IPS-20b (cell line): Measurements from ENCODE around the gene FLT3.

ENCODE experiments used
- H3K27ac ChIP-seq: one replicate; pipeline ENCODE4 v1.5.1; 2013; ENCODE audit warnings: low read length
- H3K27me3 ChIP-seq: 2 replicates; pipeline ENCODE4 v1.6.1; 2013; ENCODE audit warnings: mild to moderate bottlenecking, low read length, inconsistent platforms; ENCODE audit not compliant: insufficient read depth
- H3K36me3 ChIP-seq: 2 replicates; pipeline ENCODE4 v1.6.1; 2013; ENCODE audit warnings: low read depth, mild to moderate bottlenecking, inconsistent platforms, low read length, moderate library complexity; ENCODE audit not compliant: insufficient read depth
- H3K4me1 ChIP-seq: 2 replicates; pipeline ENCODE4 v1.6.1; 2013; ENCODE audit warnings: mild to moderate bottlenecking, control low read depth, inconsistent platforms, low read length, moderate library complexity; ENCODE audit not compliant: insufficient read depth
- H3K4me3 ChIP-seq: 2 replicates; pipeline ENCODE4 v1.5.1; 2013; ENCODE audit warnings: mild to moderate bottlenecking, low read length, inconsistent platforms
- H3K9ac ChIP-seq: 2 replicates; pipeline ENCODE4 v1.6.1; 2013; ENCODE audit warnings: low read depth, mild to moderate bottlenecking, inconsistent platforms, low read length, moderate library complexity
- H3K9me3 ChIP-seq: 2 replicates; pipeline ENCODE4 v1.6.1; 2013; ENCODE audit warnings: mild to moderate bottlenecking, low read depth, low read length, inconsistent platforms; ENCODE audit not compliant: insufficient read depth

The FLT3 gene

GRCh38 chr13:28055357-28055756 lies 45.0 kb downstream of the FLT3 start:
- H3K27me3 ChIP-seq, result no peaks in the 10 kb centered on the region
- no peaks in the 10 kb centered on the region for H3K9me3 ChIP-seq
- H3K36me3 ChIP-seq, result no peaks in the 10 kb centered on the region
- H3K9ac ChIP-seq, result no peak overlapping the region
- H3K4me1 ChIP-seq, result peaks cover 15% of the 10 kb centered on the region; the same call in 1 of the 2 replicates
- no peak overlapping the region for H3K4me3 ChIP-seq
- no peak overlapping the region for H3K27ac ChIP-seq

- H3K27ac ChIP-seq, result no peak overlapping the region
- peaks cover 26% of the 10 kb centered on the region; the same call in 1 of the 2 replicates for H3K4me1 ChIP-seq
- H3K9ac ChIP-seq, result no peak overlapping the region
- no peaks in the 10 kb centered on the region for H3K36me3 ChIP-seq
- no peak overlapping the region for H3K4me3 ChIP-seq
- no peaks in the 10 kb centered on the region for H3K27me3 ChIP-seq
- no peaks in the 10 kb centered on the region for H3K9me3 ChIP-seq
These were observed 47.4 kb downstream of the FLT3 start for GRCh38 chr13:28052945-28053344.

GRCh38 chr13:28049880-28050875 lies 50.2 kb downstream of the FLT3 start:
- H3K9ac ChIP-seq, result 0 out of 2 replicates have a peak overlapping the region, but pooled peaks have one; percentile 10
- peak overlapping the region; percentile 31 for H3K4me3 ChIP-seq
- peaks cover 16% of the 10 kb centered on the region; the same call in 1 of the 2 replicates for H3K4me1 ChIP-seq

GRCh38 chr13:28049215-28049614 lies 51.2 kb downstream of the FLT3 start:
- H3K9me3 ChIP-seq, result no peaks in the 10 kb centered on the region
- H3K36me3 ChIP-seq, result no peaks in the 10 kb centered on the region
- no peak overlapping the region for H3K4me3 ChIP-seq
- H3K9ac ChIP-seq, result no peak overlapping the region
- H3K27me3 ChIP-seq, result no peaks in the 10 kb centered on the region
- no peak overlapping the region for H3K27ac ChIP-seq
- peaks cover 16% of the 10 kb centered on the region; the same call in 1 of the 2 replicates for H3K4me1 ChIP-seq

More at GRCh38 chr13:28049880-28050875, 50.2 kb downstream of the FLT3 start:
- H3K36me3 ChIP-seq, result no peaks in the 10 kb centered on the region
- no peaks in the 10 kb centered on the region for H3K27me3 ChIP-seq
- no peaks in the 10 kb centered on the region for H3K9me3 ChIP-seq
- no peak overlapping the region for H3K27ac ChIP-seq

- Histone ChIP-seq H3K9ac (no peak overlapping the region), H3K4me3 (no peak overlapping the region), H3K4me1 (peaks cover 16% of the 10 kb centered on the region; the same call in 1 of the 2 replicates), H3K9me3 (no peaks in the 10 kb centered on the region), H3K36me3 (no peaks in the 10 kb centered on the region), H3K27me3 (no peaks in the 10 kb centered on the region), H3K27ac (no peak overlapping the region)
These were observed 51.6 kb downstream of the FLT3 start for GRCh38 chr13:28048768-28049167.

- Histone ChIP-seq H3K27me3 (no peaks in the 10 kb centered on the region), H3K27ac (no peak overlapping the region), H3K4me3 (no peak overlapping the region), H3K36me3 (no peaks in the 10 kb centered on the region), H3K9ac (no peak overlapping the region), H3K9me3 (no peaks in the 10 kb centered on the region), H3K4me1 (peaks cover 16% of the 10 kb centered on the region; the same call in 1 of the 2 replicates)
These were observed 52.5 kb downstream of the FLT3 start for GRCh38 chr13:28047757-28048388.

- peaks cover 16% of the 10 kb centered on the region; the same call in 1 of the 2 replicates for H3K4me1 ChIP-seq
- no peaks in the 10 kb centered on the region for H3K36me3 ChIP-seq
- H3K27ac ChIP-seq, result no peak overlapping the region
- H3K4me3 ChIP-seq, result no peak overlapping the region
- no peaks in the 10 kb centered on the region for H3K27me3 ChIP-seq
- H3K9ac ChIP-seq, result no peak overlapping the region
- no peaks in the 10 kb centered on the region for H3K9me3 ChIP-seq
These were observed 53.4 kb downstream of the FLT3 start for GRCh38 chr13:28046981-28047380.

GRCh38 chr13:28045861-28046260 lies 54.5 kb downstream of the FLT3 start:
- peaks cover 14% of the 10 kb centered on the region; the same call in 1 of the 2 replicates for H3K4me1 ChIP-seq
- no peaks in the 10 kb centered on the region for H3K9me3 ChIP-seq
- H3K27ac ChIP-seq, result no peak overlapping the region
- H3K4me3 ChIP-seq, result no peak overlapping the region
- no peaks in the 10 kb centered on the region for H3K27me3 ChIP-seq
- H3K9ac ChIP-seq, result no peak overlapping the region
- no peaks in the 10 kb centered on the region for H3K36me3 ChIP-seq

- H3K4me1 ChIP-seq, result peaks cover 6% of the 10 kb centered on the region; the same call in 1 of the 2 replicates
- no peak overlapping the region for H3K9ac ChIP-seq
- no peak overlapping the region for H3K4me3 ChIP-seq
- H3K36me3 ChIP-seq, result no peaks in the 10 kb centered on the region
- H3K27ac ChIP-seq, result no peak overlapping the region
- H3K9me3 ChIP-seq, result no peaks in the 10 kb centered on the region
- no peaks in the 10 kb centered on the region for H3K27me3 ChIP-seq
These were observed 55.8 kb downstream of the FLT3 start for GRCh38 chr13:28044608-28045007.

GRCh38 chr13:28043224-28043623 lies 57.2 kb downstream of the FLT3 start:
- Histone ChIP-seq H3K27ac (no peak overlapping the region), H3K36me3 (no peaks in the 10 kb centered on the region), H3K4me1 (no peaks in the 10 kb centered on the region), H3K9ac (no peak overlapping the region), H3K4me3 (no peak overlapping the region), H3K9me3 (no peaks in the 10 kb centered on the region), H3K27me3 (no peaks in the 10 kb centered on the region)

GRCh38 chr13:28041501-28041900 lies 58.9 kb downstream of the FLT3 start:
- no peaks in the 10 kb centered on the region for H3K36me3 ChIP-seq
- no peak overlapping the region for H3K4me3 ChIP-seq
- peaks cover 4% of the 10 kb centered on the region; the same call in 1 of the 2 replicates for H3K9me3 ChIP-seq
- no peak overlapping the region for H3K9ac ChIP-seq
- no peaks in the 10 kb centered on the region for H3K27me3 ChIP-seq
- no peaks in the 10 kb centered on the region for H3K4me1 ChIP-seq
- no peak overlapping the region for H3K27ac ChIP-seq
